ENCODE results near the gene CNPY1. TPM values are rescaled to one million over a fixed set of nuclear protein-coding genes. Genes with fewer than 3 reads are reported as not detected.
A peak's percentile ranks its signal among the peaks of the same experiment; 100 is the strongest.

Gene CNPY1
- total and polyA plus RNA-seq, 2 of the 8 experiments (the other 6 are each of a cell fraction or from before 2014, with no cell fraction given): not detected

- no peak for TF ChIP-seq CHD7 (IDR thresholded peaks at IDR 0.05; ENCODE audit: insufficient replicate concordance, low read length)
- no peak for TF ChIP-seq SIX5 (IDR thresholded peaks at IDR 0.05; ENCODE audit: low read depth, low read length)
- TF ChIP-seq RAD21 (IDR thresholded peaks at IDR 0.05 in 1 of 2, conservative IDR thresholded peaks at IDR 0.05 in 1 of 2; ENCODE audit: low read depth in 2 of 2, low read length in 2 of 2): peak; percentile 15 to 40; a peak in 3 of 4 replicates
- TF ChIP-seq CBX5 (IDR thresholded peaks at IDR 0.05; ENCODE audit: low read depth, low read length): no peak
- no peak for TF ChIP-seq SAP30 (IDR thresholded peaks at IDR 0.05; ENCODE audit: insufficient read depth, insufficient replicate concordance, low read length)
- no peak for TF ChIP-seq CEBPB (IDR thresholded peaks at IDR 0.05; ENCODE audit: low read depth, low read length)
- no peak for TF ChIP-seq SP2 (IDR thresholded peaks at IDR 0.05; ENCODE audit: low read length)
- TF ChIP-seq RNF2 (IDR thresholded peaks at IDR 0.05; ENCODE audit: borderline replicate concordance, low read depth, low read length, missing control alignments, poor library complexity, severe bottlenecking): peak; percentile 67
- no peak for TF ChIP-seq TEAD4 (IDR thresholded peaks at IDR 0.05; ENCODE audit: low read depth, low read length)
Observed at GRCh38 chr7:155466814-155467733, 79.3 kb downstream of the CNPY1 start (continued).

Data from H1 (cell line).